IMR-90 (cell line): ENCODE measurements around the gene CASP6. TPM values are rescaled to one million over a fixed set of nuclear protein-coding genes. Genes with fewer than 3 reads are reported as not detected.

ENCODE experiments used
- ATAC-seq: fragments of 200-7000 bp; cut with Tn5 transposase; 2 replicates; pipeline ENCODE4 v1.9.1; 2020; ENCODE audit warnings: low read depth, mild to moderate bottlenecking, moderate library complexity
- BruUV-seq: library from RNA; stranded (reverse); fragments of 400-500 nt; replicated peaks from 2 replicates; lab custom pipeline; 2021; lab: Mats Ljungman, UMichigan
- CTCF ChIA-PET: fragments of 300-600 bp; formaldehyde crosslinking; extraction: SDS; loops from one replicate; lab custom pipeline; 2021; ENCODE audit warnings: antibody characterized with exemption; lab: Yijun Ruan, JAX
- POLR2A ChIA-PET: fragments of 300-600 bp; sonication (Branson Sonifier 250); formaldehyde crosslinking; loops from one replicate; lab custom pipeline; 2022; ENCODE audit warnings: antibody characterized with exemption; ENCODE audit not compliant: unreplicated experiment; lab: Charles Lee
- DNase-seq: peaks from one replicate; pipeline ENCODE4 v3.0.0; 2013
- H2AFZ ChIP-seq: replicated peaks from 2 replicates; pipeline ENCODE3; 2013; ENCODE audit warnings: low read length, mild to moderate bottlenecking; ENCODE audit not compliant: poor library complexity
- H2AK5ac ChIP-seq: 2 replicates; pipeline ENCODE4 v1.6.1; 2013; ENCODE audit warnings: low read depth, low read length, inconsistent platforms
- H2AK9ac ChIP-seq: replicated peaks from 2 replicates; pipeline ENCODE3; 2013; ENCODE audit warnings: mild to moderate bottlenecking, low read depth, low read length, moderate library complexity; ENCODE audit not compliant: poor library complexity
- H2BK120ac ChIP-seq: 2 replicates; pipeline ENCODE4 v1.6.1; 2013; ENCODE audit warnings: low read depth, low read length, inconsistent platforms
- H2BK15ac ChIP-seq: 3 replicates; pipeline ENCODE4 v1.6.1; 2013; ENCODE audit warnings: low read depth, low read length, inconsistent platforms
- H2BK20ac ChIP-seq: 2 replicates; pipeline ENCODE4 v1.6.1; 2013; ENCODE audit warnings: low read depth, mild to moderate bottlenecking, inconsistent platforms, low read length, moderate library complexity
- H2BK5ac ChIP-seq: 2 replicates; pipeline ENCODE4 v1.6.1; 2013; ENCODE audit warnings: mild to moderate bottlenecking, low read depth, low read length, inconsistent platforms; ENCODE audit not compliant: poor library complexity, severe bottlenecking
- H3K14ac ChIP-seq: replicated peaks from 2 replicates; pipeline ENCODE4 v1.6.1; 2013; ENCODE audit warnings: low read depth, low read length, inconsistent platforms
- H3K18ac ChIP-seq: 2 replicates; pipeline ENCODE4 v1.6.1; 2013; ENCODE audit warnings: low read depth, low read length, control low read depth
- H3K23ac ChIP-seq: 2 replicates; pipeline ENCODE4 v1.6.1; 2013; ENCODE audit warnings: low read depth, low read length, inconsistent platforms
- H3K27ac ChIP-seq: 2 replicates; pipeline ENCODE4 v1.5.1; 2013; ENCODE audit warnings: mild to moderate bottlenecking, control low read depth, low read length; ENCODE audit not compliant: insufficient read depth
- H3K27me3 ChIP-seq: 2 replicates; pipeline ENCODE4 v1.6.1; 2013; ENCODE audit warnings: low read length; ENCODE audit not compliant: control insufficient read depth, insufficient read depth
- H3K36me3 ChIP-seq: 2 replicates; pipeline ENCODE4 v1.6.1; 2013; ENCODE audit warnings: low read length, mixed read lengths; ENCODE audit not compliant: control insufficient read depth, insufficient read depth
- H3K4ac ChIP-seq: 2 replicates; pipeline ENCODE4 v1.6.1; 2013; ENCODE audit warnings: low read depth, low read length, inconsistent platforms
- H3K4me1 ChIP-seq: 2 replicates; pipeline ENCODE4 v1.6.1; 2013; ENCODE audit warnings: low read length, mixed read lengths; ENCODE audit not compliant: control insufficient read depth, insufficient read depth
- H3K4me2 ChIP-seq: 2 replicates; pipeline ENCODE4 v1.6.1; 2013; ENCODE audit warnings: low read depth, mild to moderate bottlenecking, control low read depth, low read length, moderate library complexity
- H3K4me3 ChIP-seq: 2 replicates; pipeline ENCODE4 v1.5.1; 2013; ENCODE audit warnings: low read depth, mild to moderate bottlenecking, control low read depth, low read length, moderate library complexity; ENCODE audit not compliant: insufficient read depth
- H3K56ac ChIP-seq: 2 replicates; pipeline ENCODE4 v1.6.1; 2013; ENCODE audit warnings: low read length, inconsistent platforms; ENCODE audit not compliant: insufficient read depth; ENCODE audit errors: extremely low read depth
- H3K79me1 ChIP-seq, 2 experiments: 2 replicates each; pipeline ENCODE4 v1.6.1; 2013; ENCODE audit warnings: low read length in 2 of 2, inconsistent platforms in 1 of 2, low read depth in 1 of 2
- H3K9ac ChIP-seq: 2 replicates; pipeline ENCODE4 v1.6.1; 2013; ENCODE audit warnings: low read depth, low read length, control low read depth
- H3K9me1 ChIP-seq: 2 replicates; pipeline ENCODE4 v1.6.1; 2013; ENCODE audit warnings: low read length, inconsistent platforms; ENCODE audit not compliant: insufficient read depth
- H3K9me3 ChIP-seq: 2 replicates; pipeline ENCODE4 v1.6.1; 2013; ENCODE audit warnings: low read length; ENCODE audit not compliant: control insufficient read depth, insufficient read depth
- H4K20me1 ChIP-seq: 2 replicates; pipeline ENCODE4 v1.6.1; 2013; ENCODE audit warnings: low read length, inconsistent platforms; ENCODE audit not compliant: insufficient read depth
- H4K5ac ChIP-seq: 2 replicates; pipeline ENCODE4 v1.6.1; 2013; ENCODE audit warnings: mild to moderate bottlenecking, low read depth, low read length, control low read depth
- H4K8ac ChIP-seq, 2 experiments: 2 replicates each; pipeline ENCODE4 v1.6.1; 2013; ENCODE audit warnings: low read depth in 2 of 2, low read length in 2 of 2, control low read depth in 1 of 2, inconsistent platforms in 1 of 2
- H4K91ac ChIP-seq: 2 replicates; pipeline ENCODE4 v1.6.1; 2013; ENCODE audit warnings: low read depth, low read length, inconsistent platforms; ENCODE audit not compliant: insufficient read depth
- BHLHE40 ChIP-seq: fragments of 150-350 bp; IDR thresholded peaks from 2 replicates; pipeline ENCODE4 v1.6.1; 2016; ENCODE audit warnings: mild to moderate bottlenecking, low read depth, low read length
- CHD1 ChIP-seq: IDR thresholded peaks from 2 replicates; pipeline ENCODE4 v1.6.1; 2012; ENCODE audit warnings: low read depth, low read length, improper control_type of control experiment
- FOS ChIP-seq: fragments of 150-350 bp; IDR thresholded peaks from 2 replicates; pipeline ENCODE4 v1.6.1; 2016; ENCODE audit warnings: low read depth, low read length
- MAFK ChIP-seq: IDR thresholded peaks from 2 replicates; pipeline ENCODE4 v1.6.1; 2012; ENCODE audit warnings: low read depth, low read length, improper control_type of control experiment
- MAZ ChIP-seq: IDR thresholded peaks from 2 replicates; pipeline ENCODE4 v1.6.1; 2012; ENCODE audit warnings: low read depth, mild to moderate bottlenecking, low read length, improper control_type of control experiment, moderate library complexity, borderline replicate concordance
- NFE2L2 ChIP-seq: fragments of 150-350 bp; IDR thresholded peaks from 2 replicates; pipeline ENCODE4 v1.6.1; 2016; ENCODE audit warnings: low read depth, mild to moderate bottlenecking, low read length
- POLR2A ChIP-seq: IDR thresholded peaks from 2 replicates; pipeline ENCODE4 v1.6.1; 2012; ENCODE audit warnings: mild to moderate bottlenecking, low read depth, low read length
- RAD21 ChIP-seq: IDR thresholded peaks from 2 replicates; pipeline ENCODE4 v1.6.1; 2012; ENCODE audit warnings: low read length, improper control_type of control experiment
- RFX5 ChIP-seq: IDR thresholded peaks from 2 replicates; pipeline ENCODE4 v1.8.0; 2012; ENCODE audit warnings: low read depth, mild to moderate bottlenecking, low read length, moderate library complexity
- SMC3 ChIP-seq: fragments of 150-350 bp; IDR thresholded peaks from 2 replicates; pipeline ENCODE4 v1.6.1; 2016; ENCODE audit warnings: low read depth, mild to moderate bottlenecking, antibody characterized with exemption, low read length, moderate library complexity
- USF2 ChIP-seq: fragments of 150-350 bp; IDR thresholded peaks from 2 replicates; pipeline ENCODE4 v1.6.1; 2017; ENCODE audit warnings: mild to moderate bottlenecking, antibody characterized with exemption, low read length, low read depth
- WGBS, 2 experiments: methylation state at CpG; one replicate each; pipeline versions ENCODE4 v1.1.5 to v1.1.7; 2013; ENCODE audit warnings: missing lambda C conversion rate in 2 of 2; ENCODE audit not compliant: insufficient read length in 1 of 2; ENCODE audit errors: extremely low coverage in 2 of 2; 5-methylcytosine and 5-hydroxymethylcytosine counted together
- dilution Hi-C: fragments of 300-500 bp; cut with HindIII; formaldehyde crosslinking; loops from one replicate; pipeline ENCODE4 v1.14.3; 2018; ENCODE audit warnings: low sequenced_read_pairs; ENCODE audit not compliant: unreplicated experiment
- in situ Hi-C: fragments of 300-500 bp; cut with MboI; formaldehyde crosslinking; loops from 3 replicates; pipeline ENCODE4 v1.14.3; 2019; ENCODE audit warnings: low sequenced_read_pairs, inconsistent platforms, mixed read lengths
- intact Hi-C: fragments of 100-400 bp; cut with micrococcal nuclease; formaldehyde crosslinking; loops from 2 replicates; pipeline ENCODE4 v1.10.0; 2022
- polyA plus RNA-seq, 3 experiments: library from polyadenylated mRNA; depleted of rRNA; stranded (reverse); fragments of >200 nt; gene quantifications; 2 replicates each; pipeline ENCODE4 v1.2.3, GENCODE V29; 2012; ENCODE audit warnings: low replicate concordance in 1 of 3
- total RNA-seq: library from RNA; depleted of rRNA; stranded (reverse); fragments of >200 nt; gene quantifications from 2 replicates; pipeline ENCODE4 v1.2.3, GENCODE V29; 2012
- TF ChIP-seq, protein P1 (sequence below): fragments of 150-350 bp; IDR thresholded peaks from 2 replicates; pipeline ENCODE4 v1.6.1; 2016; ENCODE audit warnings: low read depth, mild to moderate bottlenecking, low read length, moderate library complexity, borderline replicate concordance
- TF ChIP-seq, protein P2 (sequence below): conservative IDR thresholded peaks from 2 replicates; pipeline ENCODE4 v1.5.1; 2012; ENCODE audit warnings: mild to moderate bottlenecking, low read depth, low read length, improper control_type of control experiment

The CASP6 gene
- total and polyA plus RNA-seq, 2 of the 4 experiments (the other 2 are of a cell fraction): 25.0 to 44.1 TPM

- DNase-seq: no peak
- intact Hi-C loops (loop anchor here (1.0 to 5.0 kb wide), 6 partner anchors 27 to 277 kb away; partner anchors contain the start of gene GAR1), dilution Hi-C loops (no loop called here), in situ Hi-C loops (loop anchor here (10.0 kb wide), 1 partner anchor 113 kb away; the partner anchor contains the start of gene GAR1)
- no peak for ATAC-seq
- Histone ChIP-seq H3K14ac (peak overlapping the region; percentile 12; the same call in 1 of the 2 replicates), H2BK20ac (no peak overlapping the region), H4K8ac (peak overlapping the region; percentile 16 to 45; a peak in 2 of 4 replicates), H3K79me1 (peaks cover 38 to 44% of the 10 kb centered on the region in 2 experiments), H3K4me2 (peak overlapping the region; percentile 86), H4K91ac (peak overlapping the region; percentile 66; the same call in 1 of the 2 replicates), H3K27me3 (no peaks in the 10 kb centered on the region), H3K27ac (peak overlapping the region; percentile 80), H4K5ac (peak overlapping the region; percentile 75), H3K9me1 (peaks cover 18% of the 10 kb centered on the region; the same call in 1 of the 2 replicates), H2BK15ac (no peak overlapping the region), H3K23ac (0 out of 2 replicates have a peak overlapping the region, but pooled peaks have one; percentile 31), H3K18ac (no peak overlapping the region), H3K56ac (no peak overlapping the region; the same call in 1 of the 2 replicates), H3K9me3 (no peaks in the 10 kb centered on the region), H3K4me3 (peak overlapping the region; percentile 94), H2AK5ac (peak overlapping the region; percentile 51; the same call in 1 of the 2 replicates), H3K36me3 (peaks cover 10% of the 10 kb centered on the region; the same call in 1 of the 2 replicates), H2AK9ac (peak overlapping the region; percentile 1), H3K9ac (peak overlapping the region; percentile 84), H2AFZ (peak overlapping the region; percentile 100), H3K4ac (peak overlapping the region; percentile 26), H3K4me1 (peaks cover 7% of the 10 kb centered on the region), H2BK5ac (no peak overlapping the region), H4K20me1 (peaks cover 3% of the 10 kb centered on the region), H2BK120ac (no peak overlapping the region)
- POLR2A ChIA-PET: no interaction called here
- 77% methylated on average over 7 of the region's 21 CpGs; no CpG with 5 or more reads in 1 of the 2 experiments for WGBS, 2 experiments
- CTCF ChIA-PET: interaction anchor here (0.6 to 1.3 kb wide), 6 partner anchors 11 to 282 kb away, joined by 3 to 5 read pairs (median 3); no protein-coding TSS in a partner anchor
- no TSS peak for BruUV-seq
- TF ChIP-seq MAZ: no peak
- no peak for TF ChIP-seq FOS
- TF ChIP-seq, protein P1, sequence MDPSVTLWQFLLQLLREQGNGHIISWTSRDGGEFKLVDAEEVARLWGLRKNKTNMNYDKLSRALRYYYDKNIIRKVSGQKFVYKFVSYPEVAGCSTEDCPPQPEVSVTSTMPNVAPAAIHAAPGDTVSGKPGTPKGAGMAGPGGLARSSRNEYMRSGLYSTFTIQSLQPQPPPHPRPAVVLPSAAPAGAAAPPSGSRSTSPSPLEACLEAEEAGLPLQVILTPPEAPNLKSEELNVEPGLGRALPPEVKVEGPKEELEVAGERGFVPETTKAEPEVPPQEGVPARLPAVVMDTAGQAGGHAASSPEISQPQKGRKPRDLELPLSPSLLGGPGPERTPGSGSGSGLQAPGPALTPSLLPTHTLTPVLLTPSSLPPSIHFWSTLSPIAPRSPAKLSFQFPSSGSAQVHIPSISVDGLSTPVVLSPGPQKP: no peak
- no peak for TF ChIP-seq RAD21
- TF ChIP-seq, protein P2, sequence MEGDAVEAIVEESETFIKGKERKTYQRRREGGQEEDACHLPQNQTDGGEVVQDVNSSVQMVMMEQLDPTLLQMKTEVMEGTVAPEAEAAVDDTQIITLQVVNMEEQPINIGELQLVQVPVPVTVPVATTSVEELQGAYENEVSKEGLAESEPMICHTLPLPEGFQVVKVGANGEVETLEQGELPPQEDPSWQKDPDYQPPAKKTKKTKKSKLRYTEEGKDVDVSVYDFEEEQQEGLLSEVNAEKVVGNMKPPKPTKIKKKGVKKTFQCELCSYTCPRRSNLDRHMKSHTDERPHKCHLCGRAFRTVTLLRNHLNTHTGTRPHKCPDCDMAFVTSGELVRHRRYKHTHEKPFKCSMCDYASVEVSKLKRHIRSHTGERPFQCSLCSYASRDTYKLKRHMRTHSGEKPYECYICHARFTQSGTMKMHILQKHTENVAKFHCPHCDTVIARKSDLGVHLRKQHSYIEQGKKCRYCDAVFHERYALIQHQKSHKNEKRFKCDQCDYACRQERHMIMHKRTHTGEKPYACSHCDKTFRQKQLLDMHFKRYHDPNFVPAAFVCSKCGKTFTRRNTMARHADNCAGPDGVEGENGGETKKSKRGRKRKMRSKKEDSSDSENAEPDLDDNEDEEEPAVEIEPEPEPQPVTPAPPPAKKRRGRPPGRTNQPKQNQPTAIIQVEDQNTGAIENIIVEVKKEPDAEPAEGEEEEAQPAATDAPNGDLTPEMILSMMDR: no peak
- no peak for TF ChIP-seq POLR2A
- no peak for TF ChIP-seq USF2
- TF ChIP-seq RFX5: no peak
- no peak for TF ChIP-seq SMC3
- TF ChIP-seq NFE2L2: no peak
- TF ChIP-seq MAFK: no peak
- TF ChIP-seq CHD1: no peak
- no peak for TF ChIP-seq BHLHE40
These were observed 1.5 kb downstream of the CASP6 start for GRCh38 chr4:109701566-109702410.
